Skeletal muscle tissue (tissue), 4 donors: Measurements from ENCODE around the gene ZNF771. TPM values are rescaled to one million over a fixed set of nuclear protein-coding genes. Genes with fewer than 3 reads are reported as not detected.

ENCODE experiments used
- H3K27ac ChIP-seq: one replicate; pipeline ENCODE4 v1.7.0; 2013; ENCODE audit warnings: mild to moderate bottlenecking, low read depth, low read length, inconsistent platforms
- H3K27me3 ChIP-seq, 3 donors: one replicate each; pipeline ENCODE4 v1.7.0; 2013; ENCODE audit warnings: low read length in 3 of 3; ENCODE audit not compliant: control insufficient read depth in 3 of 3, insufficient read depth in 3 of 3
- H3K36me3 ChIP-seq, 3 donors: one replicate each; pipeline ENCODE4 v1.7.0; 2013; ENCODE audit warnings: low read length in 3 of 3; ENCODE audit not compliant: control insufficient read depth in 3 of 3, insufficient read depth in 3 of 3
- H3K4me1 ChIP-seq, 3 donors: one replicate each; pipeline ENCODE4 v1.7.0; 2013; ENCODE audit warnings: low read length in 3 of 3, mild to moderate bottlenecking in 3 of 3; ENCODE audit not compliant: control insufficient read depth in 3 of 3, insufficient read depth in 3 of 3
- H3K4me3 ChIP-seq, 3 donors: one replicate each; pipeline ENCODE4 v1.7.0; 2013; ENCODE audit warnings: low read length in 3 of 3
- H3K9ac ChIP-seq, 3 donors: one replicate each; pipeline ENCODE4 v1.7.0; 2013; ENCODE audit warnings: low read length in 3 of 3, mild to moderate bottlenecking in 3 of 3, moderate library complexity in 2 of 3, low read depth in 1 of 3
- H3K9me3 ChIP-seq, 3 donors: one replicate each; pipeline ENCODE4 v1.7.0; 2013; ENCODE audit warnings: low read length in 3 of 3; ENCODE audit not compliant: control insufficient read depth in 3 of 3
- total RNA-seq: library from RNA; depleted of rRNA; stranded (reverse); fragments of >200 nt; gene quantifications from one replicate; pipeline ENCODE4 v1.2.3, GENCODE V29; 2014
- donor health status: Osteomylitis.

Gene ZNF771
- total RNA-seq: 5.2 TPM

DNA sequence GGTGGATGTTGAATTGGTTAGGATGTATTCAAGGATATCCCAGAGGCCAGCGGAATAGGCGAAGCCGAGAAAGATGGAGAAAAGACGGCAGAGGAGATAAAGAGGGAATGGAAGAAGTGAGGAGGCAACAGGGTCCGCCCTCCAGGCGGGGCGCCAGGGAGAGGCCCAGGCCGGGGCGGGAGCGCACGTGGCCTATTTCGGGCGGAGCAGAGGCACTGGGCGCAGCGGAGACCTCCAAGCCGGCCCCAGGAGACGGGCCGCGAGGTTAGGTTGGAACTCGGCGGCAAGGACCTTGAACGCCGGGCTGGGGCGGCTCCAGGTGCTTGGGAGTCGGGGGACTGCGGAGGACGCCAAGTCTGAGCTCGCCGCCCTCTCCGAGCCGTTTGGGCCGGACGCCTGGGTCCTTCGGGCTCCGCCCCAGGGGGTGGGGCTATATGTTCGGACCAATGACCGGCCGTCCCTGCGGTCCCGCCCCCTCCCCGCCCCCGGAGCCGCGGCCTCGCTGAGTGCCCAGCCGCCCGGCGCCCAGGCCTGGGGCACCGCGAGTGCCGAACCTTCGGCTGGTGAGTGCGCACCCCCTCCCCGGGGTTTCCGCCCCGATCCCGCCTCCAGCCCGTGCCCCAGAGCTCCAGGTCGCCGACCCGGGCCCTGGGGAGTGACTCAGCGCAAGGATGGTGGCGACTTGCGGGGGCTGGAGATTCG, at the start of gene ZNF771:
Gene ZNF771 (plus strand): TSS at position 505 of the 702 bp plus-strand sequence. CDS start 448 bp downstream, outside the sequence.
- no peaks in the 10 kb centered on the region for H3K27me3 ChIP-seq
- H3K9ac ChIP-seq: peak within 1 kb of the TSS; percentile 75 to 91 (median 76)
- H3K36me3 ChIP-seq: peaks cover 9 to 11% (median 11%) of the 10 kb centered on the region in 3 donors
- peak within 1 kb of the TSS; percentile 85 for H3K27ac ChIP-seq
- peaks cover 15 to 24% (median 22%) of the 10 kb centered on the region in 3 donors for H3K4me1 ChIP-seq
- peak within 1 kb of the TSS; percentile 68 to 86 (median 74) for H3K4me3 ChIP-seq
- H3K9me3 ChIP-seq: no peaks in the 10 kb centered on the region

DNA sequence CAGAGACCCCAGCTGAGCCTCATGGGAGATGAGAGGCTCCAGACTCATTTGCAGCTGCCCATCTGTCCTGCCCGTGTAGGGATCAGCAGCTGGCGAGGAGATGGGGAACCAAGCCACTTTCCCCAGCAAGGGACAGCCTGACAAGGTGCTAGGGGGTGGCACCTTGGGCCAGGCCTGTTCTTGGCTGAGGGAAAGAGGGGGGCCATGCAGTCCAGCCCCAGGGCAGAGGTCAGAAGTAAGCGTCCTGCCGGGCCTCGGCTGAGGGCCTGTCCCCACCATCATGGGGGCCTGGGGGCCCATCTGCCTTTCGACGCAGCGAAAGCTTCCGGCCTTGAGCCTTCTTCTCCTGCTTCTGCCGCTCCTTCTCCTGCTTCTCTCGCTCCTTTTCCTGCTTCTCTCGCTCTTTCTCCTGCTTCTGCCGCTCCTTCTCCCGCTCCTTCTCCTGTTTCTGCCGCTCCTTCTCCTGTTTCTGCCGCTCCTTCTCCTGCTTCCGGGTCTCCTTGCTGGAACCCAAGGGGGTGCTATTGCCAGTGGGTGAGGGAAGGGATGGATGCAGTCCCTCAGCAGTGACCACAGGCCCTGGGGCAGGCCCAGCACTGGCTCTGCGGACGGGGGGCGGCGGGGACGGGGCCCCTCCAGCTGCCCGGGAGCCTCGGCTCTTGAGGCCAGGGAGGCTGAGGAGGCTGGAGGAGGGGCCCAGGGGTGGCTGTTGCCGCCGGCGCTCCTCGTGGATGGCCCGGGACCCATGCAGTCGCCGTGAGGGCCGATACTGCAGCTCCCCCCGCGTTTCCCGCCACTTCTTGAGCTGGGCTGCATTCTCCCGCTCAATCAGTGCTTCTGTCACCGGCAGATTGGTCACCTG, 49.5 kb upstream of the ZNF771 start:
- peaks cover 22 to 39% (median 26%) of the 10 kb centered on the region in 3 donors for H3K4me1 ChIP-seq
- peak overlapping the region in 1 of 3 donors; percentile 8 for H3K9ac ChIP-seq
- no peak overlapping the region for H3K27ac ChIP-seq
- no peaks in the 10 kb centered on the region for H3K27me3 ChIP-seq
- no peak overlapping the region for H3K4me3 ChIP-seq
- peaks cover 39 to 42% (median 40%) of the 10 kb centered on the region in 3 donors for H3K36me3 ChIP-seq
- no peaks in the 10 kb centered on the region for H3K9me3 ChIP-seq

GRCh38 chr16:30358577-30358936, 48.8 kb upstream of the ZNF771 start:
- Histone ChIP-seq H3K36me3 (peaks cover 37 to 39% (median 39%) of the 10 kb centered on the region in 3 donors), H3K9me3 (no peaks in the 10 kb centered on the region), H3K9ac (no peak overlapping the region), H3K4me3 (no peak overlapping the region), H3K27me3 (no peaks in the 10 kb centered on the region), H3K4me1 (peaks cover 22 to 33% (median 23%) of the 10 kb centered on the region in 3 donors), H3K27ac (no peak overlapping the region)

DNA sequence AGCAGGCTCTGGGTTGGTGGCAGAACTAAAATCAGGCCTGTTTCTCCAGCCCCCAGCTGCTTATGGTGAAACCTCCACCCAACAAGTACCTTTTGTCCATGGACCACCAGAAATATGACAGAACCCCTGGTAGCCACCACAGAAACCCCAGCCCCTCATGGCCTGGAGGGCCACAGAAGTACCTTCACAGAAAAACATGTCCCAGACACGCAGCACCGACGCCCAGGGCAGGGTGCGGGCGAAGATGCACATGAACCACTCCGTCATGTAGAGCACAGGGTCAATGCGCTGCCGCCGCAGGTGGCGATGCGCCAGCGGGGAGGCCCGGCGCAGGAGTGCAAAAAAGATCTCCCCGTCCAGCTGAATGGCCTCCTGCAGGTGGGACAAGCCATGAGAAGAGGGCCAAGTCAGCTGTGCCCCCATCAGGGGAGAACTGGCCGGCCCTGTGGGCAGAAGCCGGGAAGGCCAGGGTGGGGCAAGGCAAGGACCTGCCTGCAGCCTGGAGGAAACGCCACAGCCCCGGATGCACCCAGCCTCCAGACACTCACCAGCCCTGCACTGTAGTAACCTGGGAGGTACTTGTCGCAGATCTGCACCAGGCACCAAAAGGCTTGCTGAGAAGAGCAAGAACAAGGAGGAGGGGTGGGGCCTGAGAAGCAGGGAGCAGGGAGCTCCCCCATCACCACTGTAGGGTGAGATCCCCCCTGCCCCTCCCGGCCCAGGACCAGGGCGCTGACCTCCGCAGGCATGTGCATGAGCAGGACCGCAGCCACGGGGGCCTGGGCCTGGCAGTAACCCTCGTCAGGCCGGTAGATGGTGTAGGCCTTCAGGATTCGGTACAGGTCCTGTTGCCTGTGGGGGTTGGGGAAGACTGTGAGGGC, 48.2 kb upstream of the ZNF771 start:
- no peak overlapping the region for H3K4me3 ChIP-seq
- H3K27me3 ChIP-seq: no peaks in the 10 kb centered on the region
- H3K27ac ChIP-seq: no peak overlapping the region
- H3K9me3 ChIP-seq: no peaks in the 10 kb centered on the region
- H3K36me3 ChIP-seq: peaks cover 34 to 39% (median 36%) of the 10 kb centered on the region in 3 donors
- H3K4me1 ChIP-seq: peaks cover 16 to 26% (median 17%) of the 10 kb centered on the region in 3 donors
- no peak overlapping the region for H3K9ac ChIP-seq

- H3K4me1 ChIP-seq: peaks cover 11 to 23% (median 12%) of the 10 kb centered on the region in 3 donors
- H3K9ac ChIP-seq: no peak overlapping the region
- no peaks in the 10 kb centered on the region for H3K27me3 ChIP-seq
- no peaks in the 10 kb centered on the region for H3K9me3 ChIP-seq
- peaks cover 37 to 45% (median 40%) of the 10 kb centered on the region in 3 donors for H3K36me3 ChIP-seq
- H3K4me3 ChIP-seq: no peak overlapping the region
- H3K27ac ChIP-seq: no peak overlapping the region
Measured at GRCh38 chr16:30359871-30360170, 47.6 kb upstream of the ZNF771 start.

- no peaks in the 10 kb centered on the region for H3K9me3 ChIP-seq
- no peak overlapping the region for H3K4me3 ChIP-seq
- H3K27ac ChIP-seq: no peak overlapping the region
- H3K4me1 ChIP-seq: peaks cover 6 to 22% (median 10%) of the 10 kb centered on the region in 3 donors
- H3K27me3 ChIP-seq: no peaks in the 10 kb centered on the region
- H3K36me3 ChIP-seq: peaks cover 45 to 53% (median 47%) of the 10 kb centered on the region in 3 donors
- no peak overlapping the region for H3K9ac ChIP-seq
Measured at GRCh38 chr16:30361180-30361579, 46.2 kb upstream of the ZNF771 start.

DNA sequence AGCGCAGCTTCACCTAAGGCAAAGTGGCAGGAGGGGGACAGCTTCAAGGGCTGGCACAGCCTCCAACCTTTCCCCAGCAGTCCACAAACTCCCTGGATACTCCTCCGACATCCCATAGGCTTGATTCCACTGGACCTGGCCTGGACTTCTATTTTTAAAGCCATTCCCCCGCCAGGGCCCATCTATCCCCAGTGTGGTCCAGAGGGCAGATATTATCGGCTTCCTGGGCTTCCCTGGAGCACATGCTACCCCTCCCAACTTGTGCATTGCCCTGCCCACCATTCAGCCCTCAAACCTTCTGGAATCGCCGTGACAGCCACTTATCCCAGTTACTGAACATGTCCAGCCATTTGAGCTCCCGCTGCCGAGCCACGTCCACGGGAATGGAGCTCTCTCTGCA, 42.2 kb upstream of the ZNF771 start:
- H3K9ac ChIP-seq: no peak overlapping the region
- no peak overlapping the region for H3K4me3 ChIP-seq
- no peaks in the 10 kb centered on the region for H3K9me3 ChIP-seq
- no peaks in the 10 kb centered on the region for H3K27me3 ChIP-seq
- H3K4me1 ChIP-seq: peaks cover 30 to 43% (median 32%) of the 10 kb centered on the region in 3 donors
- peaks cover 21 to 26% (median 21%) of the 10 kb centered on the region in 3 donors for H3K36me3 ChIP-seq
- no peak overlapping the region for H3K27ac ChIP-seq

DNA sequence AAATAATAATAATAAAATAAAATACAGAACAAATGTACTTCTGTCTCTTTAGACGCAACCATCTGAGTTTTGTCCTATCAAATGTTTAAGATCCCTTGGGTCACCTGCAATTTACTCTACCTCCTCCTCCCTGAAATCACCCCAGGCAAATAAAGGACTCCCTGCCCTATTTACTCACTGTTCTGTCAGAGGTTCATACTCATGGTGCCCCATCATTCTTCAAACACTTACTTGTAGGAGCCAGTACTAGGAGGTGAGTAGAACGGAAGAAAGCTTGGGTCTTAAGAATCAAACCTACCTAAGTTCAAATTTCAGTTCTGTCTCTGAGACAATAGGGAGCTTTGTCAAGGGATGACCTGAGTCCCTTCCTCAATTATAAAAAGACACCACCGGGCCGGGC, 40.9 kb upstream of the ZNF771 start:
- Histone ChIP-seq H3K27me3 (no peaks in the 10 kb centered on the region), H3K9ac (peak overlapping the region in 1 of 3 donors; percentile 25), H3K27ac (no peak overlapping the region), H3K4me1 (peaks cover 35 to 48% (median 35%) of the 10 kb centered on the region in 3 donors), H3K36me3 (peaks cover 15 to 24% (median 19%) of the 10 kb centered on the region in 3 donors), H3K9me3 (no peaks in the 10 kb centered on the region), H3K4me3 (no peak overlapping the region)

DNA sequence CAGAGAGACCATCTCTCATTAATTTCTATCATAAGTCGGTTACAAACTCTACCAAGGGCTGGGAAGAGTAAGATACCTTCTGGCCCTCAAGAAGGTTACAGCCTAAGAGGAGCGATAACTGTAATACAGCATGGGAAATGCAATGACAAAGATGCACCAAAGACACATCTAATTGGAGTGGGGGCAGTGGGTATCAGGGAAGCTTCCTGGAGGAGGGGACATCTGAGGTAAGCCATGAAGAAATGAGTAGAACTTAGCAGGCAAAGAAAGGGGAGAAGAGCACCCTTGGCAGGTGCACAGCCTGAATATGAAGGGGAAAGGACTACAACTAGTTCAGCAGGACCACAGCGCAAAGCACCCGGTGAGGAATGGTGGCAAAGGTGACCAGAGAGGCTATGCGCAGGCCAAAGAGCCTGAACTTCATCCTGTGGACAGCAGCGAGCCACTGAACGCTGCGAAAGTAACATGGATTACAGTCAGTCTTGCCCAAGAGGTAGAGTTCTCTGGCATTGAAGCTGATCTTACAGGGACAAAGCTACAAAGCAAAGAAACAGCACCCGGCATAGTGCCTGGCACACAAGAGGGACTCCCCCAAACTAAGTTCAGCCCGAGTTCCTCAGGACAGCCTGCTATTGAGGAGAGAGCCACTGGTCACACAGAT, 39.9 kb upstream of the ZNF771 start:
- Histone ChIP-seq H3K36me3 (peaks cover 12 to 21% (median 16%) of the 10 kb centered on the region in 3 donors), H3K4me3 (peak overlapping the region; percentile 85 to 93 (median 88)), H3K4me1 (peaks cover 38 to 57% (median 44%) of the 10 kb centered on the region in 3 donors), H3K27ac (peak overlapping the region; percentile 69), H3K9ac (peak overlapping the region; percentile 85 to 91 (median 89)), H3K27me3 (no peaks in the 10 kb centered on the region), H3K9me3 (no peaks in the 10 kb centered on the region)
